Activated T-cell treated with anti-CD3 and anti-CD28 coated beads, Interleukin-2, amount 50 U/mL, for 24 hours (primary cell): ENCODE data around the gene CDKN2B.
"Not testable (repeated sequence)": the region's sequence is repeated elsewhere in the genome, so short reads cannot be mapped to it uniquely, and the experiment has no call there.

Experiments used
- DNase-seq: peaks from one replicate; pipeline ENCODE4 v3.0.0-alpha.2; 2020
- H3K27ac Mint-ChIP-seq: 2 replicates; pipeline ENCODE4 v1.8.0; 2020; ENCODE audit warnings: mild to moderate bottlenecking, mixed read lengths
- H3K27me3 Mint-ChIP-seq: 2 replicates; pipeline ENCODE4 v1.8.0; 2020; ENCODE audit warnings: mixed read lengths
- H3K36me3 Mint-ChIP-seq: 2 replicates; pipeline ENCODE4 v1.8.0; 2020; ENCODE audit warnings: low read depth, mixed read lengths
- H3K4me1 Mint-ChIP-seq: 2 replicates; pipeline ENCODE4 v1.8.0; 2020; ENCODE audit warnings: low read depth, mixed read lengths
- H3K4me3 Mint-ChIP-seq: 2 replicates; pipeline ENCODE4 v1.8.0; 2020; ENCODE audit warnings: mild to moderate bottlenecking, moderate library complexity, mixed read lengths
- H3K9me3 Mint-ChIP-seq: 2 replicates; pipeline ENCODE4 v1.8.0; 2020; ENCODE audit warnings: mixed read lengths

Gene CDKN2B

GRCh38 chr9:22008717-22009505 is at the start of gene CDKN2B:
CDKN2B (minus strand) TSS chr9:22009305; CDS start chr9:22008953, 352 bp downstream.
- peaks cover 77% of the 10 kb centered on the region for H3K27me3 Mint-ChIP-seq
- H3K9me3 Mint-ChIP-seq, result no peaks in the 10 kb centered on the region
- H3K27ac Mint-ChIP-seq, result no peak within 1 kb of the TSS
- H3K36me3 Mint-ChIP-seq, result no peaks in the 10 kb centered on the region
- peaks cover 27% of the 10 kb centered on the region for H3K4me1 Mint-ChIP-seq
- peak within 1 kb of the TSS; percentile 80 for H3K4me3 Mint-ChIP-seq
- peak; percentile 81 for DNase-seq

- H3K4me3 Mint-ChIP-seq, DNase-seq: not testable (repeated sequence)
- H3K27me3 Mint-ChIP-seq, result peaks cover 22% of the 10 kb centered on the region
These were observed 48.9 kb upstream of the CDKN2B start for GRCh38 chr9:22057972-22058371.

GRCh38 chr9:22056402-22056801 is 47.3 kb upstream of the CDKN2B start:
- H3K27me3 Mint-ChIP-seq, result peaks cover 23% of the 10 kb centered on the region

More at GRCh38 chr9:22057972-22058371, 48.9 kb upstream of the CDKN2B start:
- H3K9me3 Mint-ChIP-seq, H3K27ac Mint-ChIP-seq, H3K4me1 Mint-ChIP-seq, H3K36me3 Mint-ChIP-seq: not testable (repeated sequence)

GRCh38 chr9:22055090-22055489 is 46.0 kb upstream of the CDKN2B start:
- DNase-seq, result no peak

More at GRCh38 chr9:22056402-22056801, 47.3 kb upstream of the CDKN2B start:
- no peak overlapping the region for H3K27ac Mint-ChIP-seq
- no peak for DNase-seq
- H3K36me3 Mint-ChIP-seq, result no peaks in the 10 kb centered on the region
- no peak overlapping the region for H3K4me3 Mint-ChIP-seq
- peaks cover 23% of the 10 kb centered on the region for H3K4me1 Mint-ChIP-seq
- no peaks in the 10 kb centered on the region for H3K9me3 Mint-ChIP-seq

GRCh38 chr9:22054529-22054928 is 45.4 kb upstream of the CDKN2B start:
- no peak for DNase-seq
- Mint-ChIP-seq H3K36me3 (no peaks in the 10 kb centered on the region), H3K27ac (no peak overlapping the region), H3K4me1 (peaks cover 33% of the 10 kb centered on the region), H3K4me3 (no peak overlapping the region), H3K9me3 (no peaks in the 10 kb centered on the region), H3K27me3 (peaks cover 23% of the 10 kb centered on the region)

More at GRCh38 chr9:22055090-22055489, 46.0 kb upstream of the CDKN2B start:
- Mint-ChIP-seq H3K27me3 (peaks cover 23% of the 10 kb centered on the region), H3K36me3 (no peaks in the 10 kb centered on the region), H3K4me3 (no peak overlapping the region), H3K9me3 (no peaks in the 10 kb centered on the region), H3K27ac (no peak overlapping the region), H3K4me1 (peaks cover 32% of the 10 kb centered on the region)

GRCh38 chr9:22054076-22054475 is 45.0 kb upstream of the CDKN2B start:
- H3K9me3 Mint-ChIP-seq, result no peaks in the 10 kb centered on the region
- H3K36me3 Mint-ChIP-seq, result no peaks in the 10 kb centered on the region
- no peak overlapping the region for H3K4me3 Mint-ChIP-seq
- peaks cover 36% of the 10 kb centered on the region for H3K4me1 Mint-ChIP-seq
- H3K27ac Mint-ChIP-seq, result no peak overlapping the region
- DNase-seq, result no peak
- H3K27me3 Mint-ChIP-seq, result peaks cover 28% of the 10 kb centered on the region

GRCh38 chr9:22053178-22053577 is 44.1 kb upstream of the CDKN2B start:
- no peak for DNase-seq
- Mint-ChIP-seq H3K36me3 (no peaks in the 10 kb centered on the region), H3K27ac (peak overlapping the region; percentile 35), H3K9me3 (no peaks in the 10 kb centered on the region), H3K4me3 (no peak overlapping the region), H3K27me3 (peaks cover 26% of the 10 kb centered on the region), H3K4me1 (peaks cover 36% of the 10 kb centered on the region)

GRCh38 chr9:22052376-22052945 is 43.4 kb upstream of the CDKN2B start:
- Mint-ChIP-seq H3K27ac (peak overlapping the region; percentile 35), H3K4me3 (no peak overlapping the region)
- no peak for DNase-seq

GRCh38 chr9:22050924-22051323 is 41.8 kb upstream of the CDKN2B start:
- H3K4me3 Mint-ChIP-seq, result no peak overlapping the region

More at GRCh38 chr9:22052376-22052945, 43.4 kb upstream of the CDKN2B start:
- no peaks in the 10 kb centered on the region for H3K9me3 Mint-ChIP-seq
- no peaks in the 10 kb centered on the region for H3K36me3 Mint-ChIP-seq
- H3K4me1 Mint-ChIP-seq, result peaks cover 36% of the 10 kb centered on the region
- H3K27me3 Mint-ChIP-seq, result peaks cover 27% of the 10 kb centered on the region

GRCh38 chr9:22049411-22049810 is 40.3 kb upstream of the CDKN2B start:
- Mint-ChIP-seq H3K27ac (no peak overlapping the region), H3K36me3 (no peaks in the 10 kb centered on the region), H3K9me3 (no peaks in the 10 kb centered on the region), H3K4me1 (peaks cover 43% of the 10 kb centered on the region), H3K4me3 (no peak overlapping the region), H3K27me3 (peaks cover 33% of the 10 kb centered on the region)
- DNase-seq, result no peak

More at GRCh38 chr9:22050924-22051323, 41.8 kb upstream of the CDKN2B start:
- DNase-seq, result no peak
- H3K27ac Mint-ChIP-seq, result no peak overlapping the region
- H3K36me3 Mint-ChIP-seq, result no peaks in the 10 kb centered on the region
- peaks cover 30% of the 10 kb centered on the region for H3K27me3 Mint-ChIP-seq
- H3K4me1 Mint-ChIP-seq, result peaks cover 40% of the 10 kb centered on the region
- H3K9me3 Mint-ChIP-seq, result no peaks in the 10 kb centered on the region

GRCh38 chr9:22047596-22047995 is 38.5 kb upstream of the CDKN2B start:
- H3K4me3 Mint-ChIP-seq, result no peak overlapping the region
- H3K36me3 Mint-ChIP-seq, result no peaks in the 10 kb centered on the region
- no peak for DNase-seq
- H3K27me3 Mint-ChIP-seq, result peaks cover 37% of the 10 kb centered on the region
- H3K9me3 Mint-ChIP-seq, result no peaks in the 10 kb centered on the region
- H3K27ac Mint-ChIP-seq, result no peak overlapping the region
- peaks cover 32% of the 10 kb centered on the region for H3K4me1 Mint-ChIP-seq

GRCh38 chr9:22046243-22046885 is 37.3 kb upstream of the CDKN2B start:
- H3K27me3 Mint-ChIP-seq, result peaks cover 46% of the 10 kb centered on the region

GRCh38 chr9:22045423-22045822 is 36.3 kb upstream of the CDKN2B start:
- DNase-seq, result no peak
- Mint-ChIP-seq H3K4me3 (no peak overlapping the region), H3K9me3 (no peaks in the 10 kb centered on the region), H3K36me3 (no peaks in the 10 kb centered on the region), H3K27me3 (peaks cover 44% of the 10 kb centered on the region), H3K27ac (no peak overlapping the region), H3K4me1 (peaks cover 19% of the 10 kb centered on the region)

More at GRCh38 chr9:22046243-22046885, 37.3 kb upstream of the CDKN2B start:
- Mint-ChIP-seq H3K36me3 (no peaks in the 10 kb centered on the region), H3K4me3 (no peak overlapping the region), H3K9me3 (no peaks in the 10 kb centered on the region), H3K4me1 (peaks cover 19% of the 10 kb centered on the region), H3K27ac (no peak overlapping the region)
- DNase-seq, result no peak

- Mint-ChIP-seq H3K27ac (no peak overlapping the region), H3K27me3 (peaks cover 45% of the 10 kb centered on the region), H3K36me3 (no peaks in the 10 kb centered on the region), H3K4me1 (peaks cover 21% of the 10 kb centered on the region), H3K9me3 (no peaks in the 10 kb centered on the region), H3K4me3 (no peak overlapping the region)
- DNase-seq, result no peak
These were observed 35.5 kb upstream of the CDKN2B start for GRCh38 chr9:22044583-22044982.

- H3K36me3 Mint-ChIP-seq, result no peaks in the 10 kb centered on the region
- H3K9me3 Mint-ChIP-seq, result no peaks in the 10 kb centered on the region
- no peak overlapping the region for H3K27ac Mint-ChIP-seq
- H3K4me1 Mint-ChIP-seq, result peaks cover 18% of the 10 kb centered on the region
- no peak for DNase-seq
- H3K4me3 Mint-ChIP-seq, result no peak overlapping the region
- H3K27me3 Mint-ChIP-seq, result peaks cover 42% of the 10 kb centered on the region
These were observed 34.8 kb upstream of the CDKN2B start for GRCh38 chr9:22043928-22044327.
